RPMI7951 (cell line): ENCODE measurements around the gene RAD51D. TPM values are rescaled to one million over a fixed set of nuclear protein-coding genes. Genes with fewer than 3 reads are reported as not detected.
"Not testable (repeated sequence)": the region's sequence is repeated elsewhere in the genome, so short reads cannot be mapped to it uniquely, and the experiment has no call there.

ENCODE experiments used
- DNase-seq: peaks from one replicate; pipeline ENCODE4 v3.0.0-alpha.2; 2012; ENCODE audit warnings: low read depth
- total RNA-seq: library from RNA; depleted of rRNA; stranded (reverse); fragments of >200 nt; shearing (Covaris generic); gene quantifications from 2 replicates; pipeline ENCODE4 v1.2.3, GENCODE V29; 2014; rRNA removed

The RAD51D gene
- 4.2 and 6.9 TPM in 2 replicates for total RNA-seq

DNA sequence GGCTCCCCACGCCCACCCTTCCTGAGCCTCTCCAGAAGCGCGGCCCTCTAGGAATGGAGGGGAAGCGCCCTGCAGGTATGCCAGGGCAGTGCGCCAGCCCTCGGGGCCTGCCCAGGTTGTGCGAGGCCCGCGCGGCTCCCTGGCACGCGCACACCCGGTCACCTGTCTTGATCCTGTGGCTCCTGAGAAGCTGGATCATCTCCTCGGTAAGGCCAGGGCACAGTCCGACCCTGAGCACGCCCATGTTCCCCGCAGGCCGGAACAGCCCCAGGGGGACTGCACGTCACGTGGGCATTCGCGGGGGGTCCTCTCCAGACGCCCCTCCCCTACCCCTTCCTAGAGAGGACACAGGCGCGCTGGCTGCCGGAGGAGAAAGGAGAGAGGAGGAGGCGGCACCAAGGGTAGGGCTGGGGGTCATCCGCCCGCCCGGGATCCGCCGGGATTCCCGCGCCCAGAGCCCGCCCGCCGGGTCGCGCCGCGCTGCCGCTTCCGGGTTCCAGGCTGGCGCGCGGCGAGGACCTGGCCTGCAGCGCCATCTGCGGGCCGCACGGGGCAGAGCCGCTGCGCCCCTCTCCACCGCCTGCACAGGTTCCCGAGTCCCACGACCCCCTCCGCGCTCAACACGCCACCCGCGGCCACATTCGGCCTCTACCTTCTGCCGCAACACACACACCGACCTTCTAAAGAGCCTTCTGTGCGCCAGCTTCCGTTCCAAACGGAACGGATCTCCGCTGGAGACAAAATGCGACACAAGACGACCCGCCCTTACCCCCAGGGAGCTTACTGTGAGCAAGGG lies at the start of gene RAD51D:
Gene RAD51D, minus strand, starts transcription at position 491 of the 796 bp plus-strand sequence. Its CDS starts 247 bp downstream, at position 244.
- DNase-seq, result peak; percentile 56

- DNase-seq, result peak; percentile 27
These were observed 48.0 kb upstream of the RAD51D start for GRCh38 chr17:35167666-35168065.

GRCh38 chr17:35167046-35167445 lies 47.4 kb upstream of the RAD51D start:
- DNase-seq, result no peak

GRCh38 chr17:35166526-35166925 lies 46.9 kb upstream of the RAD51D start:
- no peak for DNase-seq

GRCh38 chr17:35164716-35165115 lies 45.1 kb upstream of the RAD51D start:
- DNase-seq, result no peak

- no peak for DNase-seq
These were observed 44.2 kb upstream of the RAD51D start for GRCh38 chr17:35163886-35164285.

- DNase-seq, result no peak
These were observed 43.1 kb upstream of the RAD51D start for GRCh38 chr17:35162755-35163154.

DNA sequence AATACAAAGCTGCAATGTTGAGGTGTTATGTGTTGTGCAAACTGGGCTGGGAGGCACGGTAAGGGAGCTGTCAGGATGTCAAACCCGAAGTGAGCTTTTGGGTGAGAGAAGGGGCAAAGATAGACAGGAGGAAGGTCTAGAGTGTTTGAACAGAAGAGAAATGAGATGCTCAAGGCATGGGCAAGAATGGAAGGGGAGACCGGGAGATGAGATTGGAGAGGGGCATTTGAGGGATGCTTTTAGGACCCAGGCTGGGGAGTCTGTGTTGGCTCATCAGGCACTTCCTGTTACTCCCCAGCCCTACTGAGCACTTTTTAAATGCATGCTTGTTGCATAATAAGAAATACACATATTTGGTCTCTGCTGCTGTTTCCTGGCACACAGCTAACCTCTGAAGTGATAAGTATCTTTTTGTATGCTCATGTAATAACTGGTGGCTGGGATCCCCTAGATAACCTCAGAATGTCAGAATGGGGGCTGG lies 41.7 kb upstream of the RAD51D start:
- no peak for DNase-seq

DNA sequence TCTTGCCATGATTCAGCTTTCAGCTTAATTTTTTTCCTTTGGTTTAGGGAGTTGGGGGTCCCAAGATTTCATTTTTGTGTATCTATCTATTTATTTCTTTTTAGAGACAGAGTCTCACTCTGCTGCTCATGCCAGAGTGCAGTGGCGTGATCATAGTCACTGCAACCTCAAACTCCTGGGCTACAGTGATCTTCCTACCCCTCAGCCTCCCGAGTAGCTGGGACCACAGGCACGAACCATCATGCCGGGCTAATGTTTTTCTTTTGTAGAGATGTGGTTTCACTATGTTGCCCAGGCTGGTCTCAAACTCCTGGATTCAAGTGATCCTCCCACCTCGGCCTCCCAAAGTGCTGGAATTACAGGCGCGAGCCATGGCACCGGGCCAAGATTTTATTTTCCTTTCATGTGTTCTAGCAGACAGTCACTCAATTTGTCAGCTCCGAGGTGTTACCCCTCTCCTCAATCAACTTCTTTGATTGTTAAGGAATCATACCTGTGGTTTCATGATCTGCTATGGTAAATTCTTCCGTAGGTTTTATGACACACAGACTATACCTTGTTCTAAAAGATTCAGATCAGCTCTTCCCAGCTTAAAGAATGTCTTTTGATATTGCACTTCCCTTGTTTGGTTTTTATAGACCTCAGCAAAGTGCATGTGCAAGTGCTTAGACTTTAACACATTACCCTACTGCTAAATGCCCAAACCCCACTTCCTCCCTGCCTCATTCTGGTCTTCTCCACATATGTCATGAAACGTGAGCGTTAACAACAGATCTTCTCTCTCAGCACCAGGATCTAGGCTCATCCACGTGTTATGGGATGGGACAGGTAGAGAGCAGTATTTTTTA lies 40.9 kb upstream of the RAD51D start:
- DNase-seq, result no peak

DNA sequence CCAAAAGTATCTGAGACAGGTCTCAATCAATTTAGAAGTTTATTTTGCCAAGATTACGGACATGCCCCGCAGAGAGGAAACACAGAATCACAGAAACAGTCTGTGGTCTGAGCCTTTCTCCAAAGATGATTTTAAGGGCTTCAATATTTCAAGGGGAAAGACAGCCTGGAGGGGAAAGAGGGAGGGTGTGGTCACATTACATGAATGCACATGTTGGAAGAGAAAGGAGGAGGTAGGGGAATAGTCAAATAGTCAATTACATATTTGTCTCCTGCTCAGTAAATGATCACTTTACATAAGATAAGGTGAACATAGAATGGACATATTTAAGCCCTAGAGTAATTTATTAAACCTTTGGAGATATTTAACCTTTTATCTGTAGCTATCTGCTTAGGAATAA lies 40.3 kb upstream of the RAD51D start:
- no peak for DNase-seq

- DNase-seq, result no peak
These were observed 35.6 kb upstream of the RAD51D start for GRCh38 chr17:35155246-35155645.

DNA sequence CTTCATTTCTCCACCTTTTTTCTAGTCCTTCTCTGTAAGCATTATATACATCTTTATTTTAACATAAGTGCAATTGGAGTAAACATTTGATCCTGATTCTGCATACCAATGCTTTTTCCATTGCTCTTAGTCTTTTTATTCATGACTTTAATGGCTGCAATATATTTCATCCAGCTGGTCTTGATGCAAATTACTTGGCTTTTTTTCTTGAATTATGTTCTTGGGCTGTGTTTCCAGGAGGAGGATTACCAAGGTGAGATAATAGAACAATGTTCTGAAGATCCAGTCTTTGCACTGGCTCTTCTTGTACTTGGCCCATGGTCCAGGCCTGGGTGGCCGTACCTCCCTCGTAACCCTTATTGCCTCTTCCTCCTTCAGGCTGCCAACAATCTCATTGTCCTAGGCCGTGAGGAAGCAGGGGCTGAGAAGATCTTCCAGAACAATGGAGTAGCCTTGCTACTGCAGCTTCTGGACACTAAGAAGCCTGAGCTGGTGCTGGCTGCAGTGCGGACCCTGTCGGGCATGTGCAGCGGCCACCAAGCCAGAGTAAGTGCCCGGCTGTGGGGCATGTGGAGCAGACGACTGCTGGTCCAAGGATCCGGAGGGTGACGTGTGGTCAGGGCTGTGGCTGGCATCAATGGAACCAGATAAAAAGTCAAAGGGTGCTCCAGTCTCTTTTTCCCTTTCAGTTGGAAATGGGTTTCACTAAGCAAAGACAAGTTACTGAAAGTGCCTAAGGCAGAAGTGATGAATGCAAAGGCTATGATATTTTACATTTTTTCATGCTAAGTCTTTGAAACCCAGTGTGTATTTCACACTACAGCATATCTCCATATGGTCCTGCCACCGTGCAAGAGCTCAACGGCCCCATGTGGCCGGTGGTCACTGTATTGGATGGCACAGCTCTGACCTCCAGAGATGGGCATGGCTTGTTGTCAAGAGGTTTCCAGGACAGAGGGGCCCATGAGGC lies 34.8 kb upstream of the RAD51D start:
- DNase-seq, result no peak

GRCh38 chr17:35152421-35153140 lies 32.9 kb upstream of the RAD51D start:
- DNase-seq, result no peak

DNA sequence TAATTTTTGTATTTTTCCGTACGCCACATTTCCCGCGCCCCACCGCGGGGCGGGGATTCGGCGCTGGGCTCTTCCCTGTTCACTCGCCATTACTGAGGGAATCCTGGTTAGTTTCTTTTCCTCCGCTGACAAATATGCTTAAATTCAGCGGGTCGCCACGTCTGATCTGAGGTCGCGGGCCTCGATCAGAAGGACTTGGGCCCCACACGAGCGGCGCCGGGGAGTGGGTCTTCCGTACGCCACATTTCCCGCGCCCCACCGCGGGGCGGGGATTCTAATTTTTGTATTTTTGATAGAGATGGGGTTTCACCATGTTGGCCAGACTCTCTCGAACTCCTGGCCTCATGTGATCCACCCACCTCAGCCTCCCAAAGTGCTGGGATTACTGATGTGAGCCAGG lies 31.4 kb upstream of the RAD51D start:
- DNase-seq, result not testable (repeated sequence)

DNA sequence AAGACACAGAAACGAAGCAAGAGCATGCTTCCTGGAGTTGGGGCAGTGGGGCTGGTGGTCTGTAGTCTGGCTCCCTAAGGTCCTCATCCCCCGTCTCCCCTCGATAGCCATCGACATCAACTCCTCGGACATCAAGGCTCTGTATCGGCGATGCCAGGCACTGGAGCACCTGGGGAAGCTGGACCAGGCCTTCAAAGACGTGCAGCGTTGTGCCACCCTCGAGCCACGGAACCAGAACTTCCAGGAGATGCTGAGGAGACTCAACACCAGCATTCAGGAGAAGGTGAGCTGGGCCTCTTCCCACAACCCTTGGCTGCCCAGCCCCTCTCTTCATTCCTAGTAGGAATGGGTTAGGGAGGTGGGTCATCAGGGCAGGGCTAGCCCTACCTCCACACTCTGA lies 30.3 kb upstream of the RAD51D start:
- DNase-seq, result no peak

DNA sequence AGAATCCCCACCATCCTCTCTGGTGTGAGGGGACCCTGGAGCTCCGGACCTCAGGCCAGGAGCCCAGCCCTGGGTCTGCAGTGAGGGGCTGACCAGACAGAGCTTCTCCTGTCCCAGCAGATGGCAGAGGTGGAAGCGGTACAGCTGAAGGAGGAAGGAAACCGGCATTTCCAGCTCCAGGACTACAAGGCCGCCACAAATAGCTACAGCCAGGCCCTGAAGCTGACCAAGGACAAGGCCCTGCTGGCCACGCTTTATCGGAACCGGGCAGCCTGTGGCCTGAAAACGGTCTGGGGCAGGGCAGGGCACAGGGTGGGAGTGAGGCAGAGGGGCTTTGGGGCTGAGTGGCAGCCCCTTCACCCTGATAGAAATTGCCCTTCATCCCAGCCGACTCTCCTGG lies 28.5 kb upstream of the RAD51D start:
- no peak for DNase-seq

DNA sequence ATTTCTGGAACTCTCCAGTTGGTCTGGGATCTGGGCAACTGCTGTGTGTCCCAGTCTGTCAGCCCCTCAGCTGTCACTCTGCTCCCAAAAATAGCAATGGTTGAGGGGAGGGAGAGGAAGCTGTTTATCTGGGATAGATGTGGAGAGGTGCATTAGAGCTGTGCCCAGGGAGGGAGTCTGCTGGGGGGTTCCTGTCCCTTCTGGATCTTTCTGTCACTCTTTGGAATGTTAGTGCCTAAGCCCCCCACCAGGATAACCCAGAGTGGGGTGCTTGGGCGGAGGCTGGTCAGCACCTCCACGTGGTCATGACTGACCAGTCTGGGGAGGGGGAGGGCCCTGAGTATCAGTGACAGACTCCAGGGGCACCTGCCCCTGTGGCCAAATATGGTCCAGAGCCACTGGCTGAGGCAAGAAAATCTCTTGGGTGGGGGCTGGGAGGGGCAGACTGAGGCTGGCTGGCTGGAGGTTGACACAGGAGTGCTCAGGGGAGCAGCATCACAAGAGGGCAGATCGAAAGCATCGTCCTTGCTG lies 27.8 kb upstream of the RAD51D start, which contains the start of gene UNC45B:
Gene UNC45B, plus strand, starts transcription at position 443 of the 531 bp plus-strand sequence. CDS start 447 bp downstream, outside the sequence.
- DNase-seq, result no peak

DNA sequence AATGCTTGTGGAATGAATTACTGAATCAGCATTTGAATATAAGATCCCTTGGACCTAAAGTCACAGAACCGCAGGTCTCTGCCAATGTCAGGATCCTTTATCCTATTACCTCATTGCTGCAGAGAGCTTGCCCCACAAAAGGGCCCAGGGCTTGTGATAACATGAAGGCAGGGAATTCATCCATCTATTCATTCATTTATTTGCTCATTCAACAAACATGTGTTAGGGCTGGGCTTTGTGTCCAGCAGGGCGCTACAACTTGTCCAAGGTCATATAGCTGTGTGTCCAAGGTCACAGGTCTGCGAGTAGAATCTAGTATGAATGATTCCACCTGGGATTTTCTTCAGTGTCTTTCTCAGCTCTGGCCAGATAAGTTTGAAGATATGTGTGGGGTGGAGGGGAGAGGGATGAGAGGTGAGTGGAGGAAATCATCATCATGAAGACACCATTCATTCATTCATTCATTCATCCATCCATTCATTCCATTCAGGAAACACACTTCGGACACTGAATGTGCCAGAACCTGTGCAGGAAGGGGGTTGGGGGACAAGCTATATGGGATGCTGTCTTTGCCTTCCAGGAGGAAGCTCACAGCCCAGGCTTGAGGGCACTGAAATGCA lies 26.7 kb upstream of the RAD51D start:
- no peak for DNase-seq

DNA sequence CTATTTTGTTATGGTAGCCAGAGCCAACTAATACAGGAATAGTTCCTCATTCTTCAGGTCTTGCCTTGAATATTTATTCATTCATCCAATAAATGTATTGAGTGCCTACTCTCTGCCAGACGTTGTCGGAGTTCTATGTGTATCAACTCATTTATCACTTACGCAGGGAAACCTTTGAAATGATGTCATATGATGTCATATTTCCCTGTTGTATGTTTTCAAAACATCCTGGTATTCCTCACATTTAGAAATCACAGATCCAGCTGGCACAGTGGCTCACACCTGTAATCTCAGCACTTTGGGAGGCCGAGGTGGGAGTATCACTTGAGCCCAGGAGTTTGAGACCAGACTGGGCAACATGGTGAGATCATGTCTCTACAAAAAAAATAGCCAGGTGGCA lies 25.2 kb upstream of the RAD51D start:
- no peak for DNase-seq

DNA sequence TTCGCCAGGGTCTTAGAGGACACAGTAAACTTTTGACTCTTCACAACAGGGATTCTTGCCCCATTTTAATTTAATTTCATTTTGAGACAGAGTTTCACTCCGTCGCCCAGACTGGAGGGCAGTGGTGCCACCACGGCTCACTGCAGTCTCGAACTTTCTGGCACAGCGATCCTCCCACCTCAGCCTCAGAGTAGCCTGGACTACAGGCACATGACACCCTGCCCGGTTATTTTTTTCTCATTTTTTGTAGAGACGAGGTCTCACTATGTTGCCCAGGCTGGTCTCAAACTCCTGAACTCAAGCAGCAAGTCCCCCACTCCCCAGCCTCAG lies 22.8 kb upstream of the RAD51D start:
- DNase-seq, result no peak
